ENCODE measurements around the gene PPP4R2.
"Not testable (repeated sequence)": the region's sequence is repeated elsewhere in the genome, so short reads cannot be mapped to it uniquely, and the experiment has no call there.

Gene PPP4R2

GRCh38 chr3:72991522-72991921 lies 5.1 kb upstream of the PPP4R2 start:
- no peak for DNase-seq (ENCODE audit: low read depth in 2 of 2)
- H3K4me3 ChIP-seq (replicated peaks in 1 of 2; ENCODE audit: low read depth in 2 of 2, low read length in 2 of 2) = no peak overlapping the region
- TF ChIP-seq, protein P1, sequence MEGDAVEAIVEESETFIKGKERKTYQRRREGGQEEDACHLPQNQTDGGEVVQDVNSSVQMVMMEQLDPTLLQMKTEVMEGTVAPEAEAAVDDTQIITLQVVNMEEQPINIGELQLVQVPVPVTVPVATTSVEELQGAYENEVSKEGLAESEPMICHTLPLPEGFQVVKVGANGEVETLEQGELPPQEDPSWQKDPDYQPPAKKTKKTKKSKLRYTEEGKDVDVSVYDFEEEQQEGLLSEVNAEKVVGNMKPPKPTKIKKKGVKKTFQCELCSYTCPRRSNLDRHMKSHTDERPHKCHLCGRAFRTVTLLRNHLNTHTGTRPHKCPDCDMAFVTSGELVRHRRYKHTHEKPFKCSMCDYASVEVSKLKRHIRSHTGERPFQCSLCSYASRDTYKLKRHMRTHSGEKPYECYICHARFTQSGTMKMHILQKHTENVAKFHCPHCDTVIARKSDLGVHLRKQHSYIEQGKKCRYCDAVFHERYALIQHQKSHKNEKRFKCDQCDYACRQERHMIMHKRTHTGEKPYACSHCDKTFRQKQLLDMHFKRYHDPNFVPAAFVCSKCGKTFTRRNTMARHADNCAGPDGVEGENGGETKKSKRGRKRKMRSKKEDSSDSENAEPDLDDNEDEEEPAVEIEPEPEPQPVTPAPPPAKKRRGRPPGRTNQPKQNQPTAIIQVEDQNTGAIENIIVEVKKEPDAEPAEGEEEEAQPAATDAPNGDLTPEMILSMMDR (IDR thresholded peaks at IDR 0.05; ENCODE audit: low read depth, low read length) = no peak

GRCh38 chr3:72993391-72993790 lies 3.2 kb upstream of the PPP4R2 start:
- no peak for DNase-seq (ENCODE audit: low read depth in 2 of 2)
- H3K4me3 ChIP-seq (replicated peaks in 1 of 2; ENCODE audit: low read depth in 2 of 2, low read length in 2 of 2) = no peak overlapping the region
- TF ChIP-seq, protein P1 (IDR thresholded peaks at IDR 0.05; ENCODE audit: low read depth, low read length) = no peak

GRCh38 chr3:72995337-72995736 lies 1.3 kb upstream of the PPP4R2 start:
- TF ChIP-seq, protein P1 (IDR thresholded peaks at IDR 0.05; ENCODE audit: low read depth, low read length) = no peak
- no peak overlapping the region for H3K4me3 ChIP-seq (replicated peaks in 1 of 2; ENCODE audit: low read depth in 2 of 2, low read length in 2 of 2)
- no peak for DNase-seq (ENCODE audit: low read depth in 2 of 2)

- no peak for DNase-seq (ENCODE audit: low read depth in 2 of 2)
- TF ChIP-seq, protein P1 (IDR thresholded peaks at IDR 0.05; ENCODE audit: low read depth, low read length) = no peak
- H3K4me3 ChIP-seq (replicated peaks in 1 of 2; ENCODE audit: low read depth in 2 of 2, low read length in 2 of 2) = peak overlapping the region; percentile 29 to 85
Measured at GRCh38 chr3:72996121-72996472, 514 bp upstream of the PPP4R2 start.

DNA sequence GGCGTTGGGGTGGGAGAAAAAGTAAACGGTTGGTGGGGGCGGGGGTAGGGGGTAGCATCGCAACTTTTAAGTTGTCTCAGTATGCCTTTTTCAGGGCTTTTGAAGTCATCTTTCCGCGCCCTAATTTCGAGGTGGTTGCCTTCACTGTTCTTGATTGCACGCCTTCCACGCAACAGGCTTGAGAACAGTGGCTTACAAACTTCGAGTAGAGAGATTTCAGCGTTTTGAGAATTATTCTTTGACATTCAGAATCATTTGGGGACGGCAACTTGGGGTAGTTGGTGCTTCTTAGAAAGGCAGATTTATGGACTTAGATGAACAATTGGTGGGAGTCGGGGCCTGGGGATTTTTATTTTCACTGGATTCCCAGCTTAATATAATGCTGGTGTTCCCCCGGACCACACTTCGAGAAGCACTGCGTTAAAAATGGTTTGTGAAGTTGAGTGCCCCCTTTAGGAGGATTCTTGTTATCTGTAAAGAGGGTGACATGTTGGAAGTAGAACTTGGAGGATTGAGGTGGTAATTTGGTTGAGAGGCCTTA lies 880 bp downstream of the PPP4R2 start:
- peak overlapping the region; percentile 83 to 85 for H3K4me3 ChIP-seq (replicated peaks in 1 of 2; ENCODE audit: low read depth in 2 of 2, low read length in 2 of 2)
- peak; percentile 68 to 76 for DNase-seq (ENCODE audit: low read depth in 2 of 2)
- TF ChIP-seq, protein P1 (IDR thresholded peaks at IDR 0.05; ENCODE audit: low read depth, low read length) = peak; percentile 44

GRCh38 chr3:72998466-72998865 lies 1.9 kb downstream of the PPP4R2 start:
- TF ChIP-seq, protein P1 (IDR thresholded peaks at IDR 0.05; ENCODE audit: low read depth, low read length) = no peak
- peak in 1 of 2 donors; percentile 15 for DNase-seq (ENCODE audit: low read depth in 2 of 2)
- H3K4me3 ChIP-seq (replicated peaks in 1 of 2; ENCODE audit: low read depth in 2 of 2, low read length in 2 of 2) = peak overlapping the region; percentile 83 to 85

GRCh38 chr3:72999951-73000350 lies 3.3 kb downstream of the PPP4R2 start:
- TF ChIP-seq, protein P1 (IDR thresholded peaks at IDR 0.05; ENCODE audit: low read depth, low read length) = no peak
- H3K4me3 ChIP-seq (replicated peaks in 1 of 2; ENCODE audit: low read depth in 2 of 2, low read length in 2 of 2) = peak overlapping the region; percentile 1 to 85
- DNase-seq (ENCODE audit: low read depth in 2 of 2) = peak in 1 of 2 donors; percentile 13

- DNase-seq (ENCODE audit: low read depth in 2 of 2); H3K4me3 ChIP-seq (replicated peaks in 1 of 2; ENCODE audit: low read depth in 2 of 2, low read length in 2 of 2): not testable (repeated sequence)
Measured at GRCh38 chr3:73003050-73003449, 6.4 kb downstream of the PPP4R2 start.
